IgD-negative memory B cell (primary cell): ENCODE data around the gene SCNN1G. TPM values are rescaled to one million over a fixed set of nuclear protein-coding genes. Genes with fewer than 3 reads are reported as not detected.
A peak's percentile ranks its signal among the peaks of the same experiment; 100 is the strongest.

ENCODE experiments used
- H3K27ac Mint-ChIP-seq, 3 donors: one replicate each; pipeline ENCODE4 v1.8.0; 2020 to 2022; ENCODE audit warnings: mild to moderate bottlenecking in 3 of 3, mixed read lengths in 3 of 3, moderate library complexity in 1 of 3
- H3K27me3 Mint-ChIP-seq: one replicate; pipeline ENCODE4 v1.8.0; 2021; ENCODE audit warnings: mixed read lengths
- H3K36me3 Mint-ChIP-seq: one replicate; pipeline ENCODE4 v1.8.0; 2020; ENCODE audit warnings: mild to moderate bottlenecking, mixed read lengths
- H3K4me1 Mint-ChIP-seq, 3 donors: one replicate each; pipeline ENCODE4 v1.8.0; 2020 to 2022; ENCODE audit warnings: mixed read lengths in 3 of 3, mild to moderate bottlenecking in 1 of 3
- H3K4me3 Mint-ChIP-seq, 4 donors: one replicate each; pipeline ENCODE4 v1.8.0; 2020 to 2022; ENCODE audit warnings: mild to moderate bottlenecking in 4 of 4, mixed read lengths in 4 of 4, moderate library complexity in 3 of 4
- H3K9me3 Mint-ChIP-seq, 3 donors: one replicate each; pipeline ENCODE4 v1.8.0; 2020 to 2021; ENCODE audit warnings: mixed read lengths in 3 of 3, mild to moderate bottlenecking in 1 of 3
- polyA plus RNA-seq: library from polyadenylated mRNA; unstranded; fragments of 300-500 nt; fragmentation: Illumina TruSeq; gene quantifications from one replicate; pipeline ENCODE4 v1.2.3, GENCODE V29; 2021

Gene SCNN1G
- polyA plus RNA-seq, 1 donor from 2014 or later: not detected

DNA sequence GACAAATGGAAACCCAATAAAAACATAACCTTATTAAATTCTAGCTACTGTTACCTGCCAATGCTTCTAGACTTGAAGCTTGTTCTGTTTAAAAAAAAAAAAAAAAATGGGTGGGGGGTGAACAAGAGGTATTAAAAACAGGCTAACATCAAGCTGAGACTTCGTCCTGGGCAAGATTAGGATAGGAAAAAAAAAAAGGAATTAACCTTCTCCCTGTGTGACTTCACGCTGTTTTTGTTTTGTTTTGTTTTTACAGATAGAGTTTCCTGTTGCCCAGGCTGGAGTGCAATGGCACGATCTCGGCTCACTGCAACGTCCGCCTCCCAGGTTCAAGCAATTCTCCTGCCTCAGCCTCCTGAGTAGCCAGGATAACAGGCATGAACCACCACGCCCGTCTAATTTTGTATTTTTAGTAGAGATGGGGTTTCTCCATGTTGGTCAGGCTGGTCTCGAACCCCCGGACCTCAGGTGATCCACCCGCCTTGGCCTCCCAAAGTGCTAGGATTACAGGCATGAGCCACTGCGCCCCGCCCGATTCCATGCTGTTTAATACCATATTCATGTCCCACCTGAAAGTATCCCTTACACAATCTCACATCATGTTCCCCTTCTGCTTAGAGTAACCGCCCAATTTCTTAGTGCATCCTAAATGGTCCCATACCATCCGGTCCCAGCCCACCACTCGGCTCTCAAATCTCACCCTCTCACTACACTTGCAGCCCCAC is 35.5 kb upstream of the SCNN1G start:
- H3K36me3 Mint-ChIP-seq: no peaks in the 10 kb centered on the region
- no peaks in the 10 kb centered on the region for H3K27me3 Mint-ChIP-seq
- no peak overlapping the region for H3K27ac Mint-ChIP-seq
- H3K4me3 Mint-ChIP-seq: peak overlapping the region in 2 of 4 donors; percentile 53 to 68
- H3K9me3 Mint-ChIP-seq: no peaks in the 10 kb centered on the region
- H3K4me1 Mint-ChIP-seq: peaks cover 0 to 11% (median 5%) of the 10 kb centered on the region in 3 donors

DNA sequence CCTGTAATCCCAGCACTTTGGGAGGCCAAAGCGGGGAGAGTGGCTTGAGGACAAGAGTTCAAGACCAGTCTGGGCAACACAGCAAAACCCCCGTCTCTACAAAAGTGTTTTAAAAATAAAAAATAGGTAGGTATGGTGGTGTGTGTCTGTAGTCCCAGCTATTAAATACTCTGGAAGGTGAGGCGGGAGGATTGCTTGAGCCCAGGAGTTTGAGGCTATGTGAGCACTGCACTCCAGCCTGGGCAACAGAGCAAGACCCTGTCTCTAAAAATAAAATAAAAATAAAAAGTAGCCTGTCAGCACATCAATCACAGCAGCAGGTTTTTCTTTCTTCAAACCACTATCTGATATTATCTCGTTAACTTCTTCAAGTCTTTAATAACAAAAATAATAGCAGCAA is 34.9 kb upstream of the SCNN1G start:
- Mint-ChIP-seq H3K4me3 (peak overlapping the region in 3 of 4 donors; percentile 73 to 96 (median 88)), H3K27me3 (no peaks in the 10 kb centered on the region), H3K4me1 (peaks cover 0 to 11% (median 5%) of the 10 kb centered on the region in 3 donors), H3K27ac (peak overlapping the region in 1 of 3 donors; percentile 1), H3K36me3 (no peaks in the 10 kb centered on the region), H3K9me3 (no peaks in the 10 kb centered on the region)

DNA sequence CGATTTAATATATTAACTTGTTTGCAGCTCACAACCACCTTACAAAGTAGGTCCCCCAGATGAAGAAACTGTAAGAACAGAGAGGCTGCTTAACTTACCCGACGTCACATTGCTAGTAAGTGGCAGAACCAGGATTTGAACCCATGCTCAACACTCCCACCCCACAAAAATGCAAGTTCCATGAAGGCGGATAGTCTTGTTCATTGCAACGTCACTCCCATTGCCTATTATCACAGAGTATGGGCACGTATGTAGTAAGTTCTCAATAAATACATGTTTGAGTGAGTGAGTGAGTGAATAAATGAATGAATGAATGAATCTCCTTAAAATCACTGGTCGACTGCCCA is 34.4 kb upstream of the SCNN1G start:
- H3K27ac Mint-ChIP-seq: peak overlapping the region; percentile 1 to 90 (median 63)
- H3K4me3 Mint-ChIP-seq: peak overlapping the region; percentile 73 to 96 (median 92)
- no peaks in the 10 kb centered on the region for H3K27me3 Mint-ChIP-seq
- no peaks in the 10 kb centered on the region for H3K36me3 Mint-ChIP-seq
- peaks cover 0 to 11% (median 5%) of the 10 kb centered on the region in 3 donors for H3K4me1 Mint-ChIP-seq
- H3K9me3 Mint-ChIP-seq: no peaks in the 10 kb centered on the region

DNA sequence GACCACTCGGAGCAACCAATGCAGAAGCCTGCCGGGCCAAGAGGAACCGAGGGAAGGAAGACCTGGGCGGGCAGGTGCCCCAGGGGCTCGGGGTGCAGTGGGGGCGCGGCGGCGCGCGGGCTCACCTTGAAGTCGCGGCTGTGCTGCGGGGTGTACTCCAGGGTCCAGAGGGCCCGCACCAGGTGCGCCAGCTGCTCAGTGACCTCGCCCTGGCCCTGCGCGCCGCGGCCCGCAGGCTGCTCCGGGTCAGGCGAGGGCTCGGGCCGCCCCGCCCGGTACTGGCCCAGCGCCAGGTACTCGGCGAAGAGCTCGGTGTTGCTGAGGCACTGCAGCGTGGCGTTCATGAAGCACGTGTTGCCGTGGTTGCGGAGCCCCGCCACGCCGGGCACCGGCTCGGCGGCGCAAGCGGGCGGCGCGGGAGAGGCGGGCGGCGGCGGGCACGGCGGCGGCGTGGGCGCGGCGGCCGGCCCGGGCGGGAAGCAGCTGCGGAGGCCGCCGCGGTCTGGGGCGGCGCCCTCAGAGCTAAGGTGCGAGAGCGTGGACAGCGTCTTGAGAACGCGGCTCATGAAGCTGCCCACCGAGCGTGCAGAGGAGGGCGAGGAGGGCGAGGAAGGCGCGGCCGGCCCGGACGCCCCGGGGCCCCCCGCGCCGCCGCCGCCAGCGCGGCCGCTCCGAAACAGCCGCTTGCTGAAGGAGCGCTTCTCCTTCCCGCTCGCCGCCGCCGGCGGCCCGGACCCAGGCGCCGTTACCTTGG is 33.9 kb upstream of the SCNN1G start:
- no peaks in the 10 kb centered on the region for H3K36me3 Mint-ChIP-seq
- H3K27me3 Mint-ChIP-seq: no peaks in the 10 kb centered on the region
- H3K9me3 Mint-ChIP-seq: no peaks in the 10 kb centered on the region
- peak overlapping the region; percentile 73 to 96 (median 92) for H3K4me3 Mint-ChIP-seq
- H3K27ac Mint-ChIP-seq: peak overlapping the region; percentile 1 to 90 (median 63)
- H3K4me1 Mint-ChIP-seq: peaks cover 0 to 11% (median 5%) of the 10 kb centered on the region in 3 donors

DNA sequence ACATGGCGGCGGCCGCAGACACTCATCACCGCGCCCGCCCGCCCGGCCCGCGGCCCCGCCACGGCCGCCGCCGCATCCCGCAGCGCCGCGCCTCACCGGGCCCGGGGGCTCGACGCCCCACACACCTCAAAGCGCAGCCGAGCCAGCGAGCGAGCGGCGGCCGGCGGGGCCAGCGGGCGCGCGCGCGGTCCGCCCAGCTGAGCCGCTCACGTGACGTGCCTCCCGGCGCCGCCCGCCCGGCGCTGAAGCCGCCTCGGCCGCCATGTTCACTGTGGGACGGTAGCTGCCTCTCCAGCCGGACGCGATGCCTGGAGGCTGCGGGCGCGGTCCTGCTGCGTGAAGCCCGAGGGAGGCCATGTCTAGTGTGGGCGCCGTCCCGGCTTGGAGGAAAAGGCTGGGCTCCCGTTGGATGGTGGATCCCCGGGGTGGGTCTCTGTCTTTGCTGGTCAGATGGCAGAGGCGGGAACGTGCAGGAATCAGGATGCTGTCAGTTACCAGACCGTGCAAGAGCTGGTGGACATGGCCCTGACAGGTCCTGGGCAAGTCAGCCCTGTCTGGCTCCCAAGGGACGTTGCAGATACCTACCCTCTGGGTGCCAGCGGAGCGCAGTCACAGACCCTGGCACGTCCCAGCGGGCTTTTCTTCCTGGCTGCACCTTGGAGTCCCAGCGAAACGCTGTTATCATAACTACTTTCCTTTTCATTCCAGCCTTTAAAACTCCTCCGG is 33.1 kb upstream of the SCNN1G start, which contains the start of gene USP31:
TSS of gene USP31 (minus strand) at position 186 of the 726 bp plus-strand sequence. CDS start at position 4, 182 bp downstream.
- Mint-ChIP-seq H3K27me3 (peaks cover 2% of the 10 kb centered on the region), H3K4me1 (peaks cover 0 to 11% (median 5%) of the 10 kb centered on the region in 3 donors), H3K9me3 (no peaks in the 10 kb centered on the region), H3K4me3 (peak within 1 kb of the TSS; percentile 91 to 97 (median 96)), H3K27ac (peak within 1 kb of the TSS; percentile 90 to 91 (median 91)), H3K36me3 (no peaks in the 10 kb centered on the region)

DNA sequence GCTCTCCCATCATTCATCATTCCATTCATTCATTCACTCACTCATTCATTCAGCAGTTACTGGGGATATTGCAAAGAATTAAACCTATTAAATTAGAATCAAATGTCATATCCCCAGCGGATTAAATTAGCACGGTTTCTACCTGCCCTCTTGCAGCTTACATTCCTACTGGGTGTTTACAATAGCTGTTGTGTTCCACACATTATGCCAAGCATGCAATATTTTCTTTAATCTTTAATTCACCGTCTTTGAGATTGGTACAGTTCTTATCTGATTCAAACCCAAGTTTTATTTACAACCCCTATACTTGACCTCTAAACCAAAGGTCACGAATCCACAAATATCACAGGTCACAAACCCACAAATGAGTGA is 32.6 kb upstream of the SCNN1G start:
- H3K4me1 Mint-ChIP-seq: peaks cover 0 to 11% (median 5%) of the 10 kb centered on the region in 3 donors
- H3K27me3 Mint-ChIP-seq: peaks cover 3% of the 10 kb centered on the region
- H3K27ac Mint-ChIP-seq: peak overlapping the region; percentile 88 to 91 (median 91)
- peak overlapping the region; percentile 91 to 97 (median 94) for H3K4me3 Mint-ChIP-seq
- H3K9me3 Mint-ChIP-seq: no peaks in the 10 kb centered on the region
- H3K36me3 Mint-ChIP-seq: no peaks in the 10 kb centered on the region

DNA sequence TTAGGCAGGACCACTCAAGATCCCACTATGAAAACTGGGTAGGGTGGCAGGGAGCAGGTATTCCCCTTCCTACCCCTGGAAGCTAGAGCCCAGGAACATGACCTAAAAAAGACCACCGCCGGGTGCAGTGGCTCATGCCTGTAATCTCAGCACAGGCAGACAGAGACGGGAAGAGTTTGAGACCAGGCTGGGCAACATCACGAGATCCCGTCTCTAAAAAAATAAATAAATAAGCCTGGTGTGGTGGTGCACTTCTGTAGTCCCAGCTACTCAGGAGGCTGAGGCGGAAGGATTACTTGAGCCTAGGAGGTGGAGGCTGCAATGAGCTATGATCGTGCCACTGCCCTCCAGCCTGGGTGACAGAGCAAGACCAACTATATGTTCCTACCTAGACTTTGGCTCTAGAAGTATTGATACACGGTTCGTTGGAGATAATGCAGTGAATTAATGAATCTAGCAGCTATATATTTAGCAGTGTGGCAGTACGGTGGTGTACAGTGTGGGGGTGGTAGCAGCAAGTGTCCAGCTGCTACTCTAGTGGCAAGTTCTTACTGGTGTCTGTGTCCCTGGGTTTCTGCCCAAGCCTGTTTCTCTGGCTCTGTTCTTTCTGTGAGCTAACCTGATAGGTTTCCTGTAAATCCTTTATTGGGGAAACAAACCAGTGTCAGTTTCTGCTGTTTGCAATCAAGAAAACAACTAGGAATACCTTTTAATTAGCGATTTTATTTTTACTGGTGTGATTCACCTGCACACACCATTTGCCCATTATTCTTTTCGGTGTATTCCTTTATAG is 30.0 kb upstream of the SCNN1G start:
- Mint-ChIP-seq H3K27me3 (peaks cover 10% of the 10 kb centered on the region), H3K4me3 (peak overlapping the region in 1 of 4 donors; percentile 36)

DNA sequence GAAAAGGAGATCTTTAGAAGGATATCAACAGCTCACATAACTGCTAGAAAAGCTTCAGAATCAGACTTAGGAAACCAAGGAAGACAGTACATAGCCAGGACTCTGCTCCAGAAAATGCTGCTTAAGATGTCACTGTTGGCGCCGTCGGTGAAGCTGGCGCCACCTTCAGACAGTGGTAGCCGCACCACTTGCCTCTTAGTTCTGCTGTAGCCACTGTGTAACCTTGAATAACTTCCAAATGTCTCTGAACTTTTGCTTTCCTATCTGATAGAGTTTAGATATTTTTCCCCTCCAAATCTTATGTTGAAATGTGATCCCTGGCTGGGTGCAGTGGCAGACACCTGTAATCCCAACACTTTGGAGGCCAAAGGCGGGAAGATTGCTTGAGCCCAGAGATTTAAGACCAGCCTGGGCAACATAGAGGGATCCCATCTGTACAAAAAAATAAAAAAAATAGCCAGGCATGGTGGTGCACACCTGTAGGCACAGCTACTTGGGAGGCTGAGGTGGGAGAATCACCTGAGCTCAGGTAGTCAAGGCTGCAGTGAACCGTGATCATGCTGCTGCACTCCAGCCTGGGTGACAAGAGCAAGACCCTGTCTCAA is 27.0 kb upstream of the SCNN1G start:
- Mint-ChIP-seq H3K27ac (no peak overlapping the region), H3K27me3 (peaks cover 19% of the 10 kb centered on the region), H3K4me1 (peaks cover 0 to 6% (median 0%) of the 10 kb centered on the region in 3 donors), H3K4me3 (no peak overlapping the region), H3K36me3 (no peaks in the 10 kb centered on the region), H3K9me3 (no peaks in the 10 kb centered on the region)

More for the DNA sequence above, 30.0 kb upstream of the SCNN1G start:
- H3K27ac Mint-ChIP-seq: no peak overlapping the region
- H3K9me3 Mint-ChIP-seq: no peaks in the 10 kb centered on the region
- no peaks in the 10 kb centered on the region for H3K36me3 Mint-ChIP-seq
- peaks cover 0 to 14% (median 5%) of the 10 kb centered on the region in 3 donors for H3K4me1 Mint-ChIP-seq

DNA sequence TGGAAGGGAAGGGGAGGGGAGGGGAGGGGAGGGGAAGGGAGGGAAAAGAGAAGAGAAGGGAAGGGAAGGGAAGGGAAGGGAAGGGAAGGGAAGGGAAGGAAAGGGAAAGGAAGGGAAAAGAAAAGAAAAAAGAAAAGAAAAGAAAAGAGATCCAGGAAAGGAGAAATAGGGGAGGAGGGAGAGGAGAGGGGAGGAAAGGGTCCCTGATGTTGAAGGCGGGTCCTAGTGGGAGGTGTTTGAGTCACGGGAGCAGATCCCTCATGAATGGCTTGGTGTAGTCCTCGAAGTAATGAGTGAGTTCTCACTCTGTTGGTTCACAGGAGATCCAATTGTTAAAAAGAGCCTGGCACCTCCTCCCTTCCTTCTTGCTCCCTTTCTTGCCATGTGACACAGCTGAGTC is 26.4 kb upstream of the SCNN1G start:
- no peaks in the 10 kb centered on the region for H3K36me3 Mint-ChIP-seq
- H3K9me3 Mint-ChIP-seq: no peaks in the 10 kb centered on the region
- H3K4me1 Mint-ChIP-seq: peaks cover 0 to 4% (median 0%) of the 10 kb centered on the region in 3 donors
- peaks cover 19% of the 10 kb centered on the region for H3K27me3 Mint-ChIP-seq
- H3K27ac Mint-ChIP-seq: no peak overlapping the region
- no peak overlapping the region for H3K4me3 Mint-ChIP-seq

DNA sequence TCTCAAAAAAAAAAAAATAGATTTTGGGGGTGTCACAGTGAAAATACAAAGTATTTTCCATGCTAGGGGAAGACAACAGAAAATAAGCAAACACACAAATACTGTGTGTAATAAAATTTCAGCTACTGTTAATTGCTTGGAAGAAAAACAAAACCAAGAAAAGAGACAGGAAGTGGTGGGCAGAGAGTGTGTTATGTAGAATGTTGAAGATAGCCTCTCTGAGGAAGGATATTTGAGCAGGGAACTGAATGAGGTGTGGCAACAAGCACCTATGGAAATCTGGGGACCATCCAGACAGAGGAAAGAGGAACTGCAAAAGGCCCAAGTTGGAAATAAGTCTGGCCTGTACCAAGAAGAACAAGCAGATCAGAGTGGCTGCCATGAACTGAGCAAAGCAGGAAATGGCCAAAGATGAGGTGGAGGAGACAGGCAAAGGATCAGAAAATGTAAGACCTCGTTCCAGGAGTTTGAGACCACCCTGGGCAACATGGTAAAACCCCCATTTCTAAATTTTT is 25.5 kb upstream of the SCNN1G start:
- Mint-ChIP-seq H3K27ac (peak overlapping the region in 1 of 3 donors; percentile 36), H3K9me3 (no peaks in the 10 kb centered on the region), H3K36me3 (no peaks in the 10 kb centered on the region), H3K4me3 (no peak overlapping the region), H3K27me3 (peaks cover 19% of the 10 kb centered on the region), H3K4me1 (peaks cover 0 to 3% (median 0%) of the 10 kb centered on the region in 3 donors)

DNA sequence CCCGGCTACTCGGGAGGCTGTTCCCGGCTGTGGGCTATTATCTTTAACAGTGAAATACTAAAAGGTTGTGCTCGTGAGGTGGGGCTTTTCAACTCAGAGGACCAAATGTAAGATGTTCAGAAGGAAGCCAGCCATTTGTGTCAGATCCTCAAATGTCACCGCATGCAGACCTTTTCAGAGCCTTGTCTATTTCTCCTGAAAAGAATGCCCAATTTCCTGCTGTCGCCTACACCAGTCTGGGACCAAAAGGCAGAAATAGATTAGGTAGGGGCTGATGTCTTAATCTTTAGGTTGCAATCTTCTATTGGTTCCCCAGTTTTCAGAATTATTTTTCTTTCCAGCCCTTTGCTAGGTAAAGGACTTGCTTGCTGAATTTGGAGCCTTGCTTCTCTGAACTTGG is 24.4 kb upstream of the SCNN1G start:
- Mint-ChIP-seq H3K36me3 (no peaks in the 10 kb centered on the region), H3K27ac (no peak overlapping the region), H3K4me3 (no peak overlapping the region), H3K27me3 (peaks cover 19% of the 10 kb centered on the region), H3K4me1 (peaks cover 0 to 3% (median 0%) of the 10 kb centered on the region in 3 donors), H3K9me3 (no peaks in the 10 kb centered on the region)

DNA sequence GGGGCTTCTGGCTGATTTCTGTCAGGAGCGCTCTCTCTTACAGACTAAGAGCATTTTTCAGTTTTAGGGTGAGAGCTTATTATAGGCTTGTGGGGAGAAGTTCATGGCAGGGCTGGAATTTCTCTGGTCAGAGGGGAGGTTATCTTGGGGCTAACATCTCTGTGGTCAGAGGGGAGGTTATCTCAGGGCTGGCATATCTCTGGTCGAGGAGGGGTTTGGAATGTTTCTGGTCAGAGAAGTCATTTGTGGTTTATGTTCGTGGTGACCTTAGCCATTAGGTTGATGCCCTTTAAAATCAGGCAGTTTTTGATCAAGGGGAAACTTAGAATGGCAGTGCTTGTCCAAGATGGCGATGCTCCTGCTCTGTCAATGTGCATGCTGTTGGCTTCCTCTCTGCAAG is 22.5 kb upstream of the SCNN1G start:
- peaks cover 2% of the 10 kb centered on the region for H3K36me3 Mint-ChIP-seq
- H3K27ac Mint-ChIP-seq: no peak overlapping the region
- H3K27me3 Mint-ChIP-seq: peaks cover 24% of the 10 kb centered on the region
- H3K4me1 Mint-ChIP-seq: peaks cover 0 to 3% (median 0%) of the 10 kb centered on the region in 3 donors
- H3K4me3 Mint-ChIP-seq: no peak overlapping the region
- no peaks in the 10 kb centered on the region for H3K9me3 Mint-ChIP-seq

DNA sequence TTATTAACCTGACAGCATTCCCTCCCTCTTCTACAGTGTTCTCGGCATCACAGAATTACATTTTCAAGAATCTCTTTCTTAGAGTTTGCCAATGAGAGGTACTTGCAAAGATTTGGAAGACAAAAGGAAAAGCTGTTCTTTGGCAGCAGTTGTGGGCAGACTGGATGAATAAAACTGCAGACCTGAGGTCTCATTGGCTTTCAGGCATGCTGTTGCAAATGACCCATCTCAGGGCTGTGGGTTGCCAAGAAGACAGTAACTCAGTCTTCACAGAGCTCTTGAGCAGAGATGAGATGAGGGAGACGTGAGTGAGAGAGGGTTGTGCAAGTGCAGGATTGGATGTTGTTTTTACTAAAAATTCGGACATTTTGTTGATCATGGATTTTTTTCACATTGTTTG is 22.0 kb upstream of the SCNN1G start:
- peaks cover 19% of the 10 kb centered on the region for H3K27me3 Mint-ChIP-seq
- H3K36me3 Mint-ChIP-seq: peaks cover 2% of the 10 kb centered on the region

DNA sequence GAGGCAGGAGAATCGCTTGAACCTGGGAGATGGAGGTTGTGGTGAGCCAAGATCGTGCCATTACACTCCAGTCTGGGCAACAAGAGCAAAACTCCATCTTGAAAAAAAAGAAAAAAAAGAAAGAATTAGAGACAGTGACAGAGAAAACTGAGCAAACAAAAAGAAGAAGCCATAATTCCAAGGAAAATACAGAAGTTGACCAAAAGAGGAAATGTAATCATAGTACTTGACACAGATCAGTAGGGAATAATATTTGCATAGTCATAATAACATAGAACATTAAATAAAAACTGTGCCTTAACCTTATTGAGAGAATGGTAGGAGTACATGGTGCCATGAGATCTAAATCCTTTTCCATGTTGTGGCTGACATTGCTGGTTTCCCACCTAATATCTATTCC is 18.6 kb upstream of the SCNN1G start:
- no peak overlapping the region for H3K4me3 Mint-ChIP-seq
- H3K27ac Mint-ChIP-seq: no peak overlapping the region
- peaks cover 2% of the 10 kb centered on the region for H3K36me3 Mint-ChIP-seq
- peaks cover 15% of the 10 kb centered on the region for H3K27me3 Mint-ChIP-seq
- peaks cover 0 to 2% (median 0%) of the 10 kb centered on the region in 3 donors for H3K9me3 Mint-ChIP-seq
- H3K4me1 Mint-ChIP-seq: no peaks in the 10 kb centered on the region

More for the DNA sequence above, 22.0 kb upstream of the SCNN1G start:
- peaks cover 0 to 2% (median 0%) of the 10 kb centered on the region in 3 donors for H3K9me3 Mint-ChIP-seq
- H3K4me1 Mint-ChIP-seq: peaks cover 0 to 3% (median 0%) of the 10 kb centered on the region in 3 donors
- H3K27ac Mint-ChIP-seq: no peak overlapping the region
- H3K4me3 Mint-ChIP-seq: no peak overlapping the region
